ENCODE results near the gene MED12L. TPM values are rescaled to one million over a fixed set of nuclear protein-coding genes. Genes with fewer than 3 reads are reported as not detected.

The MED12L gene
- total and polyA plus RNA-seq, 9 of the 15 experiments (the other 6 are each of a cell fraction or from before 2014, with no cell fraction given): not detected

- TF ChIP-seq, protein P1, sequence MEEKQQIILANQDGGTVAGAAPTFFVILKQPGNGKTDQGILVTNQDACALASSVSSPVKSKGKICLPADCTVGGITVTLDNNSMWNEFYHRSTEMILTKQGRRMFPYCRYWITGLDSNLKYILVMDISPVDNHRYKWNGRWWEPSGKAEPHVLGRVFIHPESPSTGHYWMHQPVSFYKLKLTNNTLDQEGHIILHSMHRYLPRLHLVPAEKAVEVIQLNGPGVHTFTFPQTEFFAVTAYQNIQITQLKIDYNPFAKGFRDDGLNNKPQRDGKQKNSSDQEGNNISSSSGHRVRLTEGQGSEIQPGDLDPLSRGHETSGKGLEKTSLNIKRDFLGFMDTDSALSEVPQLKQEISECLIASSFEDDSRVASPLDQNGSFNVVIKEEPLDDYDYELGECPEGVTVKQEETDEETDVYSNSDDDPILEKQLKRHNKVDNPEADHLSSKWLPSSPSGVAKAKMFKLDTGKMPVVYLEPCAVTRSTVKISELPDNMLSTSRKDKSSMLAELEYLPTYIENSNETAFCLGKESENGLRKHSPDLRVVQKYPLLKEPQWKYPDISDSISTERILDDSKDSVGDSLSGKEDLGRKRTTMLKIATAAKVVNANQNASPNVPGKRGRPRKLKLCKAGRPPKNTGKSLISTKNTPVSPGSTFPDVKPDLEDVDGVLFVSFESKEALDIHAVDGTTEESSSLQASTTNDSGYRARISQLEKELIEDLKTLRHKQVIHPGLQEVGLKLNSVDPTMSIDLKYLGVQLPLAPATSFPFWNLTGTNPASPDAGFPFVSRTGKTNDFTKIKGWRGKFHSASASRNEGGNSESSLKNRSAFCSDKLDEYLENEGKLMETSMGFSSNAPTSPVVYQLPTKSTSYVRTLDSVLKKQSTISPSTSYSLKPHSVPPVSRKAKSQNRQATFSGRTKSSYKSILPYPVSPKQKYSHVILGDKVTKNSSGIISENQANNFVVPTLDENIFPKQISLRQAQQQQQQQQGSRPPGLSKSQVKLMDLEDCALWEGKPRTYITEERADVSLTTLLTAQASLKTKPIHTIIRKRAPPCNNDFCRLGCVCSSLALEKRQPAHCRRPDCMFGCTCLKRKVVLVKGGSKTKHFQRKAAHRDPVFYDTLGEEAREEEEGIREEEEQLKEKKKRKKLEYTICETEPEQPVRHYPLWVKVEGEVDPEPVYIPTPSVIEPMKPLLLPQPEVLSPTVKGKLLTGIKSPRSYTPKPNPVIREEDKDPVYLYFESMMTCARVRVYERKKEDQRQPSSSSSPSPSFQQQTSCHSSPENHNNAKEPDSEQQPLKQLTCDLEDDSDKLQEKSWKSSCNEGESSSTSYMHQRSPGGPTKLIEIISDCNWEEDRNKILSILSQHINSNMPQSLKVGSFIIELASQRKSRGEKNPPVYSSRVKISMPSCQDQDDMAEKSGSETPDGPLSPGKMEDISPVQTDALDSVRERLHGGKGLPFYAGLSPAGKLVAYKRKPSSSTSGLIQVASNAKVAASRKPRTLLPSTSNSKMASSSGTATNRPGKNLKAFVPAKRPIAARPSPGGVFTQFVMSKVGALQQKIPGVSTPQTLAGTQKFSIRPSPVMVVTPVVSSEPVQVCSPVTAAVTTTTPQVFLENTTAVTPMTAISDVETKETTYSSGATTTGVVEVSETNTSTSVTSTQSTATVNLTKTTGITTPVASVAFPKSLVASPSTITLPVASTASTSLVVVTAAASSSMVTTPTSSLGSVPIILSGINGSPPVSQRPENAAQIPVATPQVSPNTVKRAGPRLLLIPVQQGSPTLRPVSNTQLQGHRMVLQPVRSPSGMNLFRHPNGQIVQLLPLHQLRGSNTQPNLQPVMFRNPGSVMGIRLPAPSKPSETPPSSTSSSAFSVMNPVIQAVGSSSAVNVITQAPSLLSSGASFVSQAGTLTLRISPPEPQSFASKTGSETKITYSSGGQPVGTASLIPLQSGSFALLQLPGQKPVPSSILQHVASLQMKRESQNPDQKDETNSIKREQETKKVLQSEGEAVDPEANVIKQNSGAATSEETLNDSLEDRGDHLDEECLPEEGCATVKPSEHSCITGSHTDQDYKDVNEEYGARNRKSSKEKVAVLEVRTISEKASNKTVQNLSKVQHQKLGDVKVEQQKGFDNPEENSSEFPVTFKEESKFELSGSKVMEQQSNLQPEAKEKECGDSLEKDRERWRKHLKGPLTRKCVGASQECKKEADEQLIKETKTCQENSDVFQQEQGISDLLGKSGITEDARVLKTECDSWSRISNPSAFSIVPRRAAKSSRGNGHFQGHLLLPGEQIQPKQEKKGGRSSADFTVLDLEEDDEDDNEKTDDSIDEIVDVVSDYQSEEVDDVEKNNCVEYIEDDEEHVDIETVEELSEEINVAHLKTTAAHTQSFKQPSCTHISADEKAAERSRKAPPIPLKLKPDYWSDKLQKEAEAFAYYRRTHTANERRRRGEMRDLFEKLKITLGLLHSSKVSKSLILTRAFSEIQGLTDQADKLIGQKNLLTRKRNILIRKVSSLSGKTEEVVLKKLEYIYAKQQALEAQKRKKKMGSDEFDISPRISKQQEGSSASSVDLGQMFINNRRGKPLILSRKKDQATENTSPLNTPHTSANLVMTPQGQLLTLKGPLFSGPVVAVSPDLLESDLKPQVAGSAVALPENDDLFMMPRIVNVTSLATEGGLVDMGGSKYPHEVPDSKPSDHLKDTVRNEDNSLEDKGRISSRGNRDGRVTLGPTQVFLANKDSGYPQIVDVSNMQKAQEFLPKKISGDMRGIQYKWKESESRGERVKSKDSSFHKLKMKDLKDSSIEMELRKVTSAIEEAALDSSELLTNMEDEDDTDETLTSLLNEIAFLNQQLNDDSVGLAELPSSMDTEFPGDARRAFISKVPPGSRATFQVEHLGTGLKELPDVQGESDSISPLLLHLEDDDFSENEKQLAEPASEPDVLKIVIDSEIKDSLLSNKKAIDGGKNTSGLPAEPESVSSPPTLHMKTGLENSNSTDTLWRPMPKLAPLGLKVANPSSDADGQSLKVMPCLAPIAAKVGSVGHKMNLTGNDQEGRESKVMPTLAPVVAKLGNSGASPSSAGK (IDR thresholded peaks at IDR 0.05): no peak
- no peak for TF ChIP-seq NELFE (IDR thresholded peaks at IDR 0.05; ENCODE audit: insufficient read depth, insufficient read length)
- no peak for TF ChIP-seq FOXK2 (conservative IDR thresholded peaks at IDR 0.05 in 1 of 2, IDR thresholded peaks at IDR 0.05 in 1 of 2; ENCODE audit: low read depth in 2 of 2)
- TF ChIP-seq HNRNPUL1 (IDR thresholded peaks at IDR 0.05; ENCODE audit: low read length): no peak
- no peak for TF ChIP-seq HMBOX1 (IDR thresholded peaks at IDR 0.05)
- no peak for TF ChIP-seq BRF1 (IDR thresholded peaks at IDR 0.05; ENCODE audit: borderline replicate concordance, extremely low read depth, insufficient read length)
- no peak for TF ChIP-seq CAMTA2 (CRISPR knock-in tag; conservative IDR thresholded peaks at IDR 0.05)
Measured at GRCh38 chr3:151307583-151308488, 222.4 kb downstream of the MED12L start (continued).

All from K562 (cell line).